Left ventricle myocardium inferior (tissue), 1 donor: ENCODE results near the gene PACS1. TPM values are rescaled to one million over a fixed set of nuclear protein-coding genes. Genes with fewer than 3 reads are reported as not detected.

Experiments
- DNase-seq: peaks from one replicate; pipeline ENCODE4 v3.0.0-alpha.2; 2020
- H3K27ac ChIP-seq: fragments of 200-600 bp; replicated peaks from 2 replicates; pipeline ENCODE4 v1.8.0; 2021
- H3K27me3 ChIP-seq: fragments of 200-600 bp; 2 replicates; pipeline ENCODE4 v1.8.0; 2021; ENCODE audit warnings: low read depth
- H3K36me3 ChIP-seq: fragments of 200-600 bp; 2 replicates; pipeline ENCODE4 v1.8.0; 2021
- H3K4me1 ChIP-seq: fragments of 200-600 bp; 2 replicates; pipeline ENCODE4 v1.8.0; 2021
- H3K4me3 ChIP-seq: fragments of 200-600 bp; 2 replicates; pipeline ENCODE4 v1.8.0; 2021; ENCODE audit warnings: mild to moderate bottlenecking, moderate library complexity
- H3K9me3 ChIP-seq: fragments of 200-600 bp; replicated peaks from 2 replicates; pipeline ENCODE4 v1.8.0; 2021
- CTCF ChIP-seq: fragments of 200-600 bp; IDR thresholded peaks from 2 replicates; pipeline ENCODE4 v1.8.0; 2021; ENCODE audit warnings: antibody characterized with exemption, mild to moderate bottlenecking, borderline replicate concordance
- intact Hi-C: fragments of 100-400 bp; cut with micrococcal nuclease; formaldehyde crosslinking; loops from one replicate; pipeline ENCODE4 v1.11.0; 2022
- total RNA-seq: library from RNA; stranded (reverse); fragmentation: NEBNext Ultra II Directional; extraction: Animal tissue kit (Norgen Biotek cat#: 25700); gene quantifications from one replicate; pipeline ENCODE4 v1.2.1, GENCODE V29; 2021
- donor health status: DM: no; HTN: yes; CAD: no; lungs with severe emphysema.

Gene PACS1
- total RNA-seq, 1 donor from 2014 or later: 54.9 TPM

- H3K27ac ChIP-seq: peak overlapping the region; percentile 0
- no peaks in the 10 kb centered on the region for H3K9me3 ChIP-seq
- H3K4me1 ChIP-seq: peaks cover 12% of the 10 kb centered on the region
- peaks cover 31% of the 10 kb centered on the region for H3K36me3 ChIP-seq
- no peak overlapping the region for H3K4me3 ChIP-seq
- H3K27me3 ChIP-seq: no peaks in the 10 kb centered on the region
- TF ChIP-seq CTCF: no peak
- intact Hi-C loops: no loop called here
- DNase-seq: no peak
Observed at GRCh38 chr11:66192181-66192863, 122.2 kb downstream of the PACS1 start.

- no peak for TF ChIP-seq CTCF
- H3K4me1 ChIP-seq: peaks cover 12% of the 10 kb centered on the region
- no peak overlapping the region for H3K27ac ChIP-seq
- H3K36me3 ChIP-seq: peaks cover 43% of the 10 kb centered on the region
- no peaks in the 10 kb centered on the region for H3K9me3 ChIP-seq
- H3K27me3 ChIP-seq: no peaks in the 10 kb centered on the region
- H3K4me3 ChIP-seq: no peak overlapping the region
- no peak for DNase-seq
- intact Hi-C loops: no loop called here
Observed at GRCh38 chr11:66194391-66194790, 124.3 kb downstream of the PACS1 start.

GRCh38 chr11:66195867-66196266 is 125.8 kb downstream of the PACS1 start:
- no peak overlapping the region for H3K4me3 ChIP-seq
- intact Hi-C loops: no loop called here
- DNase-seq: no peak
- peaks cover 52% of the 10 kb centered on the region for H3K36me3 ChIP-seq
- H3K27ac ChIP-seq: no peak overlapping the region
- peaks cover 12% of the 10 kb centered on the region for H3K4me1 ChIP-seq
- no peak for TF ChIP-seq CTCF
- H3K9me3 ChIP-seq: peaks cover 5% of the 10 kb centered on the region
- no peaks in the 10 kb centered on the region for H3K27me3 ChIP-seq

- TF ChIP-seq CTCF: no peak
- Histone ChIP-seq H3K27me3 (no peaks in the 10 kb centered on the region), H3K4me3 (no peak overlapping the region), H3K9me3 (peaks cover 31% of the 10 kb centered on the region), H3K4me1 (no peaks in the 10 kb centered on the region), H3K36me3 (peaks cover 9% of the 10 kb centered on the region), H3K27ac (no peak overlapping the region)
- intact Hi-C loops: no loop called here
- no peak for DNase-seq
Observed at GRCh38 chr11:66203847-66204246, 133.8 kb downstream of the PACS1 start.

- Histone ChIP-seq H3K4me1 (no peaks in the 10 kb centered on the region), H3K27ac (no peak overlapping the region), H3K27me3 (no peaks in the 10 kb centered on the region), H3K9me3 (peaks cover 31% of the 10 kb centered on the region), H3K36me3 (peaks cover 9% of the 10 kb centered on the region), H3K4me3 (no peak overlapping the region)
- intact Hi-C loops: no loop called here
- DNase-seq: no peak
- TF ChIP-seq CTCF: no peak
Observed at GRCh38 chr11:66204412-66204811, 134.3 kb downstream of the PACS1 start.
